Ascending aorta (tissue), 2 donors: ENCODE measurements around the gene SMAP1. TPM values are rescaled to one million over a fixed set of nuclear protein-coding genes. Genes with fewer than 3 reads are reported as not detected.

Experiments
- DNase-seq, 2 donors: peaks; one replicate each; pipeline ENCODE4 v3.0.0-alpha.2; 2019; ENCODE audit warnings: low spot score in 2 of 2
- H3K27ac ChIP-seq, 2 donors: fragments of 200-600 bp; sonication (generic); one replicate each; pipeline ENCODE4 v1.5.1; 2016 to 2017; ENCODE audit warnings: mild to moderate bottlenecking in 1 of 2
- H3K27me3 ChIP-seq: fragments of 200-600 bp; sonication (generic); one replicate; pipeline ENCODE4 v1.5.1; 2017
- H3K36me3 ChIP-seq, 2 donors: fragments of 200-600 bp; sonication (generic); one replicate each; pipeline ENCODE4 v1.5.1; 2016
- H3K4me1 ChIP-seq, 2 donors: fragments of 200-600 bp; sonication (generic); one replicate each; pipeline ENCODE4 v1.5.1; 2016 to 2017; ENCODE audit warnings: mild to moderate bottlenecking in 1 of 2
- H3K4me3 ChIP-seq, 2 donors: fragments of 200-600 bp; sonication (generic); one replicate each; pipeline ENCODE4 v1.5.1; 2016 to 2017; ENCODE audit warnings: mild to moderate bottlenecking in 1 of 2
- H3K9me3 ChIP-seq, 2 donors: fragments of 200-600 bp; sonication (generic); one replicate each; pipeline ENCODE4 v1.5.1; 2016
- CTCF ChIP-seq, 3 experiments: fragments of 200-600 bp in 2 of 3; fragments of 450-650 bp in 1 of 3; sonication (generic) in 2 of 3; IDR thresholded peaks; one replicate each; pipeline ENCODE4 v1.5.1; 2016 to 2019; ENCODE audit warnings: antibody characterized with exemption in 3 of 3, mild to moderate bottlenecking in 1 of 3, moderate library complexity in 1 of 3
- intact Hi-C: fragments of 100-400 bp; cut with DNase I; formaldehyde crosslinking; loops from one replicate; pipeline ENCODE4 v1.15.1; 2023
- total RNA-seq: library from RNA; depleted of rRNA; stranded (reverse); fragments of >200 nt; gene quantifications from one replicate; pipeline ENCODE4 v1.1.0, GENCODE V29; 2016

Gene SMAP1
- 13.2 TPM for total RNA-seq

- Histone ChIP-seq H3K27ac (peak within 1 kb of the TSS; percentile 91 to 92), H3K27me3 (no peaks in the 10 kb centered on the region), H3K36me3 (no peaks in the 10 kb centered on the region), H3K4me1 (no peaks in the 10 kb centered on the region), H3K4me3 (peak within 1 kb of the TSS; percentile 82 to 97), H3K9me3 (no peaks in the 10 kb centered on the region)
- intact Hi-C loops: loop anchor here (1.0 to 2.0 kb wide), 2 partner anchors 102 to 255 kb away; partner anchors contain the start of genes FAM135A and SDHAF4
- TF ChIP-seq CTCF (IDR thresholded peaks at IDR 0.05): no peak
- DNase-seq: peak; percentile 65 to 95
Observed at GRCh38 chr6:70667711-70668498, at the start of gene SMAP1. Gene SMAP1 (plus strand): TSS chr6:70667883. CDS start chr6:70668024, 141 bp downstream.

- Histone ChIP-seq H3K36me3 (no peaks in the 10 kb centered on the region), H3K27me3 (no peaks in the 10 kb centered on the region), H3K27ac (no peak overlapping the region), H3K9me3 (no peaks in the 10 kb centered on the region), H3K4me1 (no peaks in the 10 kb centered on the region), H3K4me3 (no peak overlapping the region)
- DNase-seq: no peak
- intact Hi-C loops: no loop called here
- TF ChIP-seq CTCF (IDR thresholded peaks at IDR 0.05): no peak
Observed at GRCh38 chr6:70620746-70621145, 46.9 kb upstream of the SMAP1 start.

- Histone ChIP-seq H3K4me3 (no peak overlapping the region), H3K27me3 (no peaks in the 10 kb centered on the region), H3K36me3 (no peaks in the 10 kb centered on the region), H3K9me3 (no peaks in the 10 kb centered on the region), H3K4me1 (no peaks in the 10 kb centered on the region), H3K27ac (no peak overlapping the region)
- no peak for TF ChIP-seq CTCF (IDR thresholded peaks at IDR 0.05)
- intact Hi-C loops: no loop called here
- DNase-seq: no peak
Observed at GRCh38 chr6:70622461-70622860, 45.2 kb upstream of the SMAP1 start.

GRCh38 chr6:70625436-70625835 is 42.2 kb upstream of the SMAP1 start:
- H3K36me3 ChIP-seq: no peaks in the 10 kb centered on the region
- TF ChIP-seq CTCF (IDR thresholded peaks at IDR 0.05): no peak
- DNase-seq: no peak
- intact Hi-C loops: no loop called here
- no peaks in the 10 kb centered on the region for H3K4me1 ChIP-seq
- H3K27me3 ChIP-seq: no peaks in the 10 kb centered on the region
- no peak overlapping the region for H3K4me3 ChIP-seq
- H3K27ac ChIP-seq: no peak overlapping the region
- H3K9me3 ChIP-seq: no peaks in the 10 kb centered on the region

GRCh38 chr6:70627500-70628254 is 40.0 kb upstream of the SMAP1 start:
- no peaks in the 10 kb centered on the region for H3K27me3 ChIP-seq
- intact Hi-C loops: no loop called here
- H3K4me3 ChIP-seq: no peak overlapping the region
- no peaks in the 10 kb centered on the region for H3K36me3 ChIP-seq
- DNase-seq: no peak
- TF ChIP-seq CTCF (IDR thresholded peaks at IDR 0.05): no peak
- no peak overlapping the region for H3K27ac ChIP-seq
- H3K4me1 ChIP-seq: no peaks in the 10 kb centered on the region
- H3K9me3 ChIP-seq: no peaks in the 10 kb centered on the region
